Activated B cell treated with CpG ODN at 0.5 μM for 24 hours (primary cell): ENCODE measurements around the gene PPFIBP1. TPM values are rescaled to one million over a fixed set of nuclear protein-coding genes. Genes with fewer than 3 reads are reported as not detected.

Source experiments
- ATAC-seq: fragments of 200-7000 bp; cut with Tn5 transposase; one replicate; pipeline ENCODE4 v1.10.0; 2021; ENCODE audit warnings: low read depth, mild to moderate bottlenecking, moderate library complexity
- CTCF ChIA-PET: fragments of 350-600 bp; sonication (Branson Sonifier 250); formaldehyde crosslinking; loops from one replicate; lab custom pipeline; 2021; ENCODE audit warnings: antibody characterized with exemption; lab: Charles Lee
- POLR2A ChIA-PET: fragments of 350-600 bp; sonication (Branson Sonifier 250); formaldehyde crosslinking; loops from one replicate; lab custom pipeline; 2021; ENCODE audit warnings: antibody characterized with exemption; lab: Charles Lee
- DNase-seq: peaks from one replicate; pipeline ENCODE4 v3.0.0; 2022
- H3K27ac Mint-ChIP-seq: one replicate; pipeline ENCODE4 v1.8.0; 2020; ENCODE audit warnings: mixed read lengths
- H3K27me3 Mint-ChIP-seq: one replicate; pipeline ENCODE4 v1.8.0; 2021; ENCODE audit warnings: mixed read lengths
- H3K36me3 Mint-ChIP-seq: one replicate; pipeline ENCODE4 v1.8.0; 2021; ENCODE audit warnings: low read depth, mixed read lengths
- H3K4me1 Mint-ChIP-seq: one replicate; pipeline ENCODE4 v1.8.0; 2021; ENCODE audit warnings: mixed read lengths
- H3K4me3 Mint-ChIP-seq: one replicate; pipeline ENCODE4 v1.8.0; 2020; ENCODE audit warnings: mild to moderate bottlenecking, mixed read lengths
- H3K9me3 Mint-ChIP-seq: one replicate; pipeline ENCODE4 v1.8.0; 2020; ENCODE audit warnings: mixed read lengths
- CTCF ChIP-seq: fragments of 200-600 bp; IDR thresholded peaks from one replicate; pipeline ENCODE4 v1.8.0; 2022; ENCODE audit warnings: antibody characterized with exemption, mild to moderate bottlenecking
- intact Hi-C: fragments of 100-400 bp; cut with micrococcal nuclease; formaldehyde crosslinking; loops from one replicate; pipeline ENCODE4 v1.15.1; 2024
- total RNA-seq: library from RNA; stranded (reverse); gene quantifications from 2 replicates; pipeline ENCODE4 v1.2.3, GENCODE V29; 2022

PPFIBP1 gene
- total RNA-seq, 1 donor from 2014 or later = 8.1 TPM

- ChIA-PET CTCF (interaction anchor here (0.6 kb wide), 1 partner anchor 141 kb away, joined by 3 read pairs; no protein-coding TSS in a partner anchor), POLR2A (no interaction called here)
- intact Hi-C loops = no loop called here
- no peak for ATAC-seq
- H3K27ac Mint-ChIP-seq = no peak overlapping the region
- H3K27me3 Mint-ChIP-seq = peaks cover 8% of the 10 kb centered on the region
- H3K9me3 Mint-ChIP-seq = no peaks in the 10 kb centered on the region
- no peaks in the 10 kb centered on the region for H3K36me3 Mint-ChIP-seq
- H3K4me1 Mint-ChIP-seq = no peaks in the 10 kb centered on the region
- H3K4me3 Mint-ChIP-seq = no peak overlapping the region
- no peak for TF ChIP-seq CTCF
- no peak for DNase-seq
Observed at GRCh38 chr12:27498149-27498548, 25.9 kb upstream of the PPFIBP1 start.

- Mint-ChIP-seq H3K9me3 (no peaks in the 10 kb centered on the region), H3K27ac (no peak overlapping the region), H3K36me3 (no peaks in the 10 kb centered on the region), H3K4me1 (no peaks in the 10 kb centered on the region), H3K27me3 (peaks cover 8% of the 10 kb centered on the region), H3K4me3 (no peak overlapping the region)
- TF ChIP-seq CTCF = no peak
- CTCF ChIA-PET = no interaction called here
- intact Hi-C loops = no loop called here
- ATAC-seq (no peak), DNase-seq (no peak)
- POLR2A ChIA-PET = no interaction called here
Observed at GRCh38 chr12:27498761-27499160, 25.2 kb upstream of the PPFIBP1 start.

GRCh38 chr12:27499377-27499776, 24.6 kb upstream of the PPFIBP1 start:
- Mint-ChIP-seq H3K27ac (no peak overlapping the region), H3K9me3 (no peaks in the 10 kb centered on the region), H3K4me3 (no peak overlapping the region), H3K27me3 (peaks cover 10% of the 10 kb centered on the region), H3K4me1 (no peaks in the 10 kb centered on the region), H3K36me3 (no peaks in the 10 kb centered on the region)
- CTCF ChIA-PET = no interaction called here
- intact Hi-C loops = no loop called here
- POLR2A ChIA-PET = no interaction called here
- TF ChIP-seq CTCF = no peak
- DNase-seq (no peak), ATAC-seq (no peak)

GRCh38 chr12:27500546-27500945, 23.5 kb upstream of the PPFIBP1 start:
- POLR2A ChIA-PET = no interaction called here
- no peak overlapping the region for H3K27ac Mint-ChIP-seq
- H3K27me3 Mint-ChIP-seq = peaks cover 10% of the 10 kb centered on the region
- H3K9me3 Mint-ChIP-seq = no peaks in the 10 kb centered on the region
- no peaks in the 10 kb centered on the region for H3K4me1 Mint-ChIP-seq
- TF ChIP-seq CTCF = no peak
- ATAC-seq (no peak), DNase-seq (no peak)
- intact Hi-C loops = no loop called here
- no peaks in the 10 kb centered on the region for H3K36me3 Mint-ChIP-seq
- CTCF ChIA-PET = no interaction called here
- H3K4me3 Mint-ChIP-seq = no peak overlapping the region

GRCh38 chr12:27502021-27502435, 22.0 kb upstream of the PPFIBP1 start:
- CTCF ChIA-PET = no interaction called here

More at GRCh38 chr12:27502021-27502435, 22.0 kb upstream of the PPFIBP1 start:
- H3K4me3 Mint-ChIP-seq = no peak overlapping the region
- intact Hi-C loops = no loop called here
- H3K9me3 Mint-ChIP-seq = peaks cover 2% of the 10 kb centered on the region
- POLR2A ChIA-PET = no interaction called here
- ATAC-seq (no peak), DNase-seq (no peak)
- peaks cover 10% of the 10 kb centered on the region for H3K27me3 Mint-ChIP-seq
- no peaks in the 10 kb centered on the region for H3K4me1 Mint-ChIP-seq
- no peaks in the 10 kb centered on the region for H3K36me3 Mint-ChIP-seq
- H3K27ac Mint-ChIP-seq = no peak overlapping the region
- TF ChIP-seq CTCF = no peak
